T-helper 2 cell treated with Interferon-gamma antibody and Interleukin-4, amounts not matched to agents 5 μg/mL and 100 μg/mL, for 36 hours (primary cell): ENCODE data around the gene PIGU.
A peak's percentile ranks its signal among the peaks of the same experiment; 100 is the strongest.

Source experiments
- DNase-seq: peaks from one replicate; pipeline ENCODE4 v3.0.0; 2021; ENCODE audit warnings: low spot score
- H3K27ac Mint-ChIP-seq: one replicate; pipeline ENCODE4 v1.8.0; 2021; ENCODE audit warnings: mild to moderate bottlenecking, mixed read lengths
- H3K27me3 Mint-ChIP-seq: one replicate; pipeline ENCODE4 v1.8.0; 2021; ENCODE audit warnings: low read depth, mixed read lengths
- H3K36me3 Mint-ChIP-seq: one replicate; pipeline ENCODE4 v1.8.0; 2021; ENCODE audit warnings: low read depth, mixed read lengths
- H3K4me1 Mint-ChIP-seq: one replicate; pipeline ENCODE4 v1.8.0; 2021; ENCODE audit warnings: low read depth, mixed read lengths
- H3K4me3 Mint-ChIP-seq: one replicate; pipeline ENCODE4 v1.8.0; 2022; ENCODE audit warnings: mild to moderate bottlenecking, moderate library complexity, mixed read lengths
- H3K9me3 Mint-ChIP-seq: one replicate; pipeline ENCODE4 v1.8.0; 2021; ENCODE audit warnings: mixed read lengths

Gene PIGU

DNA sequence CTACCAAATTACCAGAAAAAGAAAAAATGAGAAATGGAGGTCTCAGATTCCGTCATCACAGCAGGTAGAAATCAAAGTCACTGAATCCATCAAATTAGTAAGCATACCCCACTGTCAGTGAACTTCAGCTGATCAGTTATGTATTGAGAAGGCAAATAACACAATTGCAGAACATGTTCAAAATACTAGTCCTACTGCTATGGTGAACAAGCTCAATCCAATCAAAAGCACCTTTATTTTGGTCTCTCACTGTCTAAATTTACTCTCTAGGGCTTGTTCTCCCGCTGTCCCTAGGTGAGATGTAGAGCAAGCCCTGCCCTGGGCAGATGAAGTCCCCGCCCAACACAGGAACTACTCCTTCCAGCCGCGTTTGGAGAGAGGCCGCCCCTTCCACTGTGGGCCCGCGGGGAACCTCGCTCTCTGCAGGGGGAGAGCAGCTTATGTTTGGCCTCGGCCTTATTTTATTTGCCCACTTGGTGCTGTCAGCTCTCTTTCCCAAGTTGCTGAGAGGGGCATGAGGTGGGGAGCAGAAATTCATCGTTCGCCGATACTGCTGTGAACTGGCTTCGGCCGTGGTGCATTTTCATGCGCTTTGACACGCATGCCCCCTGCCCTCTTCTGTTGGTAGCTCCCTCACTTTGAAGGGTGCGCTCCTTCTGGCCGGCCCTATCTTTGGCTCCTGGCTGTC, 132.6 kb downstream of the PIGU start:
- H3K27me3 Mint-ChIP-seq: no peaks in the 10 kb centered on the region
- DNase-seq: no peak
- peaks cover 9% of the 10 kb centered on the region for H3K4me1 Mint-ChIP-seq
- peak overlapping the region; percentile 21 for H3K4me3 Mint-ChIP-seq
- H3K9me3 Mint-ChIP-seq: no peaks in the 10 kb centered on the region
- peaks cover 16% of the 10 kb centered on the region for H3K36me3 Mint-ChIP-seq
- no peak overlapping the region for H3K27ac Mint-ChIP-seq

DNA sequence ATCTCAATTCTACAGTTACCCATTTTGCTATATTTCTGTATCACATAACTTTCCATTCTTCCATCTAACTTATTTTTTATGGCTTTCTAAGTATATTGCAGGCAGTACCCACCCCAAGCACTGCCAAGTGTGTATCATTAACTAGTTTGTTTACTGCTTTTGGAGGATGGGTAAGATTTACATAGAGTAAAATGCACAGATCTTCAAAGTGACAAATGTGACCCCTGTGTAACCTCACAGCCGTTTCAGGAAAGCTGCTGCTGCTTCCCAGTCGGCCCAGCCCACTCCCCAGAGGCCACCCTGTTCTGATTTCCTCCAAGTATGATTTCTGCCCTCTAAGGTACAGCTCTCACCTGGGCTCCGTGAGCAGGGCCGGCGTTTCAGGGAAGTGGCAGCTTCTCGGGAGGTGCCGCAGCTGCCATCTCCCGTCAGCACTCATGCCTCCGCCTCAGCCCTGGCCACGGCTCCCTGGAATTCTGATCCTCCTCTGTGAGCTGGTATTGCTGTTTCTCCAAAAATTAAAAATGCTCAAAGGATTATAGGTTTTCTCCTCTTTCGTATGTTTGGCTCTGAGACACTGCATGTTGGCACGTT, 133.3 kb downstream of the PIGU start:
- peaks cover 20% of the 10 kb centered on the region for H3K36me3 Mint-ChIP-seq
- H3K4me1 Mint-ChIP-seq: peaks cover 10% of the 10 kb centered on the region
- H3K27me3 Mint-ChIP-seq: no peaks in the 10 kb centered on the region
- H3K9me3 Mint-ChIP-seq: no peaks in the 10 kb centered on the region
- no peak overlapping the region for H3K27ac Mint-ChIP-seq
- DNase-seq: no peak
- no peak overlapping the region for H3K4me3 Mint-ChIP-seq

GRCh38 chr20:34542439-34542838, 134.5 kb downstream of the PIGU start:
- no peak for DNase-seq
- Mint-ChIP-seq H3K4me1 (peaks cover 11% of the 10 kb centered on the region), H3K9me3 (no peaks in the 10 kb centered on the region), H3K27me3 (no peaks in the 10 kb centered on the region), H3K27ac (no peak overlapping the region), H3K4me3 (no peak overlapping the region), H3K36me3 (peaks cover 21% of the 10 kb centered on the region)

DNA sequence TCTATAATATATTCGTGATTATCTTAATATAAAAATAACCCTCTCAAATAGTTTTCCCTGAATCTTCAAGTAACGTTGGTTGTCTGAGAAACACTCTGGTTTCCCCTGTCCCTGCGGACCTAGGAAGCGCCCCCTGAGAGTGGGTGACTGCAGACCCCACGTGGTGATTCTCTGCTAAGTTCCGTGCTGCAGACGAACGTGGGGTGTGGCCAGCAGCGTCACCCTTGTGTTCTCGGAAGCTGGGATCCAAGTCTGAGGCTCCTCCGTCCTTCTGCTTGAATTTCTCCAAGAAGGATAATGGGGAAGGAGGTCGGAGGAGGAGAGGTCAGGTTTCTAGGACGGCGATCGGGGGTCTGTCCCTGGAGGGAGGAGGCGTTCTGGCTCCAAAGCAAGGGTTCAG, 135.0 kb downstream of the PIGU start:
- no peaks in the 10 kb centered on the region for H3K27me3 Mint-ChIP-seq
- peaks cover 26% of the 10 kb centered on the region for H3K36me3 Mint-ChIP-seq
- H3K27ac Mint-ChIP-seq: no peak overlapping the region
- DNase-seq: no peak
- no peaks in the 10 kb centered on the region for H3K9me3 Mint-ChIP-seq
- peaks cover 11% of the 10 kb centered on the region for H3K4me1 Mint-ChIP-seq
- H3K4me3 Mint-ChIP-seq: no peak overlapping the region

DNA sequence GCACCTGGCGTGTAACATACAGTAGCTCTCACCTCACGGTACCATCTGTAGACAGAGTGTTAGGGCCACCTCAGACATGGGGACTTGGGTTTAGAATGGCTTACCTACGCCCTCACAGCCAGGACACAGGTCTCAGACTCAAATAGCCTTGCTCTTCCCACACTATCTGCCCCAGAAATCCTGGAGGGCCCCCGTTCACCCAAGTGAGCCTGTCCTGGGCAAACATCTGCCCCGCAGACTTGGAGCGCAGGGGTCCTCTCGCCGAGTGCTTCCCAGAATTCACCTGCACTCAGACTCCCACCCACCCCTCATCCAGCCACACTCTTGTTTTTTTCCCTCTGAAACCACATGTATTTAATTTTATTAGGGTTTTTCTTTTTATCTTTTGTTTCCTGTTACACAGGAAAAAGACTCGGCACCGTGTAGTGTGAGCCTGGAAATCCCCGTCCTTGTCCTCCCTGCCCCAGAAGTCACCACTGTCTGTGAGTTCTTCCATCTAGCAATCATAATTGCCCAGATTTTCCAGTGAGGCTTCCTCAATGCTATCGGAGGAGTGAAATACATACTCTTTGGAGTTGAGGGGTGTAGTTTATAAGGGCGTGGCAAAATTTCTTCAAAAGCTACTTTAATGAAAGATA, 135.5 kb downstream of the PIGU start:
- peaks cover 11% of the 10 kb centered on the region for H3K4me1 Mint-ChIP-seq
- no peak overlapping the region for H3K4me3 Mint-ChIP-seq

GRCh38 chr20:34540596-34541263, 136.2 kb downstream of the PIGU start:
- peaks cover 32% of the 10 kb centered on the region for H3K36me3 Mint-ChIP-seq

More for the DNA sequence above, 135.5 kb downstream of the PIGU start:
- Mint-ChIP-seq H3K27ac (peak overlapping the region; percentile 41), H3K36me3 (peaks cover 27% of the 10 kb centered on the region), H3K27me3 (no peaks in the 10 kb centered on the region), H3K9me3 (no peaks in the 10 kb centered on the region)
- DNase-seq: no peak

DNA sequence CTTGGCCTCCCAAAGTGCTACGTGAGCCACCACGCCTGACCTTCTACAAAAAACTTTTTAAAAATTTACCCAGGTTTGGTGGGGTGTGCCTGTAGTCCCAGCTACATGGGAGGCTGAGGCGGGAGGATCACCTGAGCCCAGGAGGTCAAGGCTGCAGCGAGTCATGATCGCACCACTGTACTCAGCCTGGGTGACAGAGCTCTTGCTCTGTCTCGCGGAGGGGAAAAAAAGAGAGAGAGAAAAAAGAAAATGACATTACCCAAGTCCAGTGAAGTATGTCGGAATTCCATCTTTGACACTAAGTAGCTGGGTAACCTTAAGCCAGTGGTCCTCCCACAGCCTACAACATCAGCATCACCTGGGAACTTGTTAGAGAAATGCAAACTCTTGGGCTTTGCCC, 137.1 kb downstream of the PIGU start:
- H3K4me3 Mint-ChIP-seq: no peak overlapping the region
- peaks cover 10% of the 10 kb centered on the region for H3K4me1 Mint-ChIP-seq
- H3K27me3 Mint-ChIP-seq: no peaks in the 10 kb centered on the region
- peaks cover 36% of the 10 kb centered on the region for H3K36me3 Mint-ChIP-seq
- DNase-seq: no peak
- no peaks in the 10 kb centered on the region for H3K9me3 Mint-ChIP-seq
- no peak overlapping the region for H3K27ac Mint-ChIP-seq

More at GRCh38 chr20:34540596-34541263, 136.2 kb downstream of the PIGU start:
- DNase-seq: no peak
- Mint-ChIP-seq H3K4me1 (peaks cover 11% of the 10 kb centered on the region), H3K9me3 (no peaks in the 10 kb centered on the region), H3K27ac (no peak overlapping the region), H3K4me3 (no peak overlapping the region), H3K27me3 (no peaks in the 10 kb centered on the region)

DNA sequence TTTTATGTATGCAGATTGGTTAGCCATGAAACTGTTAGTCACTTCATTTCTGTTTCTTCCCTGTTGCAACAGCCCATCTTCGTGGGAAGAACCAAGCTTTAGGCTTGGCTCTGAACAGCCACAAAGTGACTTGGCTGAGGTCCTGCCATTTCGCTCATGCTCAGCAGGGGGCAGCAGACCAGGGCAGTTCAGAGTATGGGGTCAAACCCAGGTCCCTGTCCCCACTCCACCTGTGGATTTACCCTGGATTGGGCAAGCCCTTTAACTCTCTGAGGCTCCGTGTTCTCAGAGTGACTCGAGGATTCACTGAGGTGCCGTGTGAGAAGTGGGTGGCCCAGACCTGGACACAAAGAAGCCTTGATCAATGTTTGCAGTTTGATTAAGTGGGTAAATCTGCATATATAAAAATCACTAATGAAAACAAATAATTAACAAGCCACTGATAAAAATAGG, 138.2 kb downstream of the PIGU start:
- H3K27ac Mint-ChIP-seq: no peak overlapping the region
- peaks cover 40% of the 10 kb centered on the region for H3K36me3 Mint-ChIP-seq
- H3K27me3 Mint-ChIP-seq: no peaks in the 10 kb centered on the region
- H3K9me3 Mint-ChIP-seq: no peaks in the 10 kb centered on the region
- H3K4me3 Mint-ChIP-seq: no peak overlapping the region
- H3K4me1 Mint-ChIP-seq: peaks cover 5% of the 10 kb centered on the region
- DNase-seq: peak; percentile 37

GRCh38 chr20:34537651-34538050, 139.2 kb downstream of the PIGU start:
- DNase-seq: no peak
- Mint-ChIP-seq H3K27me3 (no peaks in the 10 kb centered on the region), H3K36me3 (peaks cover 38% of the 10 kb centered on the region), H3K9me3 (no peaks in the 10 kb centered on the region), H3K4me1 (peaks cover 5% of the 10 kb centered on the region), H3K27ac (no peak overlapping the region), H3K4me3 (no peak overlapping the region)

DNA sequence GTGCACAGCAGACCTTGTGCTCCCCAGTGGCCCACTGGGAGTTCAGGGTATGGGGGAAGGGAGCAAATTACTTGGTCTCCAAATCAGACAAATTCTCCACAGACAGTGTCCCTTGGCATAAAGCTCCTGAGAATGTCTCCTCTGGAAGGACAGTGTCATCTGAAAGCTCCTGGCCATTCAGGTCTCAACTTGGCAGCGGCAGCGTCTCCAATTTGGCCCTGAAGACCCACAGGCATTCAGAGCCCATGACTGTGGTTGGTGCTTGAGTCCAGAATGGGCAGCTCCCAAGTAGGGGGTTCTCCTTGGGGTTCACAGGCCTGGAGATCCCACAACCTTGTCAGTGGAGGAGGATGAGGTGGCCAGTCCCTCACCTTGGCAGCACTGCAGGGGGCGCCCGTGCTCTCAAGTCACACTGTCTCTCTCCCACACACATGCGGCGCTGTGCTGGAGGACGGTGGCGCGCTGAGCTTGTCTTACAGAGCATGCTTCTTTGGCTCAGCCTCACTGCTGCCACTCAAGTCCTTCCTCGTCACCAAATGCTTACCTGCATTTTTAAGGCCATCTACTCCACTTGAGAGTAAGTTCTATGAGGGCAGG, 140.0 kb downstream of the PIGU start:
- no peak for DNase-seq

DNA sequence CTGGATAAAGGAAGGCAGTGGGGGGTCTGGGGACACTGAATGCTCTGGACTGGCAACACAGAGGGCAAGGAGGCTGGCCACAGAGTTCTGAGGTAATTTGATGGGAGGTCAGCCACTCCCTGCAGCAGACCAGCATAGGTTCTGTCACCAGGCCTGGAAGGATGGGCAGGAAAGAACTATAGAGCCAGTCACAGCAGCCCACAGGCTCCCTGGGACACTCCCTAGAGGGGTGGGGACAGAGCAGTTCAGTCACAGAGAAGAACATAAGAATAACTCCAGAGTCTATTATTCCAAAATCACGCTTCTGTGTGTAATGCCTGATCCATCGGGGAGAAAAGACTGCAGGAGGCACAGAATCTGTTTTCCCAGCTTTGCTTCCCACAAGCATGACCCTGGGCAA, 141.0 kb downstream of the PIGU start:
- Mint-ChIP-seq H3K9me3 (no peaks in the 10 kb centered on the region), H3K4me1 (peaks cover 2% of the 10 kb centered on the region), H3K27me3 (no peaks in the 10 kb centered on the region), H3K4me3 (no peak overlapping the region), H3K27ac (no peak overlapping the region), H3K36me3 (peaks cover 35% of the 10 kb centered on the region)
- no peak for DNase-seq

More for the DNA sequence above, 140.0 kb downstream of the PIGU start:
- H3K36me3 Mint-ChIP-seq: peaks cover 37% of the 10 kb centered on the region
- H3K4me1 Mint-ChIP-seq: peaks cover 5% of the 10 kb centered on the region
- no peak overlapping the region for H3K27ac Mint-ChIP-seq
- H3K4me3 Mint-ChIP-seq: no peak overlapping the region
- no peaks in the 10 kb centered on the region for H3K27me3 Mint-ChIP-seq
- no peaks in the 10 kb centered on the region for H3K9me3 Mint-ChIP-seq

DNA sequence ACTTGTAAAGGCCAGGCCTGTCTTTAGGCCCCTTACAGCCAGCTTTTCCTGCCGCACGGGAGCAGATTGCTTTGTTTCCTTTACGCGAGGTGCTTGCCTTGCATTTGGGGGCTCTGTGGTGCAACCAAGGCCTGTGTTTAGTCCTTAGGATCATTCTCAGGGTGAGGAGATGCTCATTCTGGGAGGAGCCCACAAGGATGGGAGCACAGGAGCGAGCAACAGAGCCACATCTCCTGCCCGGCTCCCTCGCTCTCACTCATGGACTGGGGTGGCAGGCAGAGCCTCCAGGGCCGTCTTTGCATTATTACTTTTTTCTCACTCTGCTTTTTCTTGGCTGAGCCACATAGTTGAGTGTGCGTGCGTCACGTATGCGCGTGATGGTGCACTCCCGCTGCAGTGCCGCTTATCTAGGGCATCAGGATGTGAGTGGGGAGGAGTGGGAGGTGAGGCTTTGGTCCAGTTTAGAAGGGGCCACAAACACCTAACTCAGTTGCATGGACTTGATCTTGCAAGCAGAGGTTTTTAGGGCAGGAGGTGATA, 141.5 kb downstream of the PIGU start:
- no peaks in the 10 kb centered on the region for H3K9me3 Mint-ChIP-seq
- no peak overlapping the region for H3K27ac Mint-ChIP-seq
- peaks cover 2% of the 10 kb centered on the region for H3K4me1 Mint-ChIP-seq
- no peak overlapping the region for H3K4me3 Mint-ChIP-seq
- DNase-seq: no peak
- H3K27me3 Mint-ChIP-seq: no peaks in the 10 kb centered on the region
- peaks cover 33% of the 10 kb centered on the region for H3K36me3 Mint-ChIP-seq

DNA sequence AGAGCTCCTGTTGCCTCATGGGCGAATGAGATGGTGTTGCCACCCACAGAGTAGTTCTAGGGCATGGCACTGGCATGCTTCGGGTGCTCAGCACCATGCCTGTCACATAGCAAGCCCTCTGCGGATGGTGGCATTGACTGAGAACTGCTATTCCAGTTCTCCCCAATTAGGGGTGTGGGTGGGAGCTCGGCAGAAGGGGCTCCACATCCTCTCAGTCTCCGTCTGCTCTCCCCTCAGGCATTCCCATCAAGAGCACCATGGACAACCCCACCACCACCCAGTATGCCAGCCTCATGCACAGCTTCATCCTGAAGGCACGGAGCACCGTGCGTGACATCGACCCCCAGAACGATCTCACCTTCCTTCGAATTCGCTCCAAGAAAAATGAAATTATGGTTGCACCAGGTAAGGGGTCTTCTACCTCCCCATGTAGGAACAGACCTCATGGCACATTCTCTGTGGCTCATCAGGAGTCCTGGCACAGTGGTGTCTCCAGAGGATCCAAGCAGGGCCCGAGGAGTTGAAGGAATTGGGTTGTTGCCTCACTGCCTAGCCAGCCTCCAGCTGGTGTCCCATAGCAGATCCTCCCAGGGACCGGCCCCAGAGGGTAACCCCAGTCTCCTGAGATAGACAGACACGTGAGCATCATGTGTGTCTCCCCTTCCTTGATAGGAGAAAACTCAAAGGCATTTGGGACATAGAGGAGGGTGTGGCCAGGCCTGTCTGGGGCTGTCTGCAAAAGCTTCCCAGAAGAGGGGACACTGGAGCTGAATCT, 142.3 kb downstream of the PIGU start:
- Mint-ChIP-seq H3K27me3 (no peaks in the 10 kb centered on the region), H3K4me3 (no peak overlapping the region), H3K27ac (no peak overlapping the region), H3K36me3 (peaks cover 37% of the 10 kb centered on the region), H3K4me1 (peaks cover 2% of the 10 kb centered on the region), H3K9me3 (no peaks in the 10 kb centered on the region)
- DNase-seq: no peak
